Measurements from ENCODE around the gene SMARCD2. TPM values are rescaled to one million over a fixed set of nuclear protein-coding genes. Genes with fewer than 3 reads are reported as not detected.
A peak's percentile ranks its signal among the peaks of the same experiment; 100 is the strongest.

Gene SMARCD2
- total RNA-seq, 4 donors from 2014 or later = 235 to 310 (median 272) TPM

GRCh38 chr17:63838631-63839171, 3.8 kb downstream of the SMARCD2 start:
- intact Hi-C loops (cut with DNase I; ENCODE audit: low total_unique reads) = no loop called here
- peak; percentile 96 to 99 for DNase-seq (ENCODE audit: low spot score in 2 of 2)
- H3K4me3 ChIP-seq (ENCODE audit: low read depth, poor library complexity, severe bottlenecking) = no peak overlapping the region
- 13 to 29% methylated on average over 7 of the region's 7 CpGs for WGBS, 2 donors
- no peak for TF ChIP-seq CTCF (IDR thresholded peaks at IDR 0.05)
- no peak for TF ChIP-seq POLR2A (IDR thresholded peaks at IDR 0.05)

- no peak overlapping the region for H3K4me3 ChIP-seq (ENCODE audit: low read depth, poor library complexity, severe bottlenecking)
- no peak for TF ChIP-seq POLR2A (IDR thresholded peaks at IDR 0.05)
- TF ChIP-seq CTCF (IDR thresholded peaks at IDR 0.05) = no peak
- 53 to 56% methylated on average over 4 to 5 of the region's 5 CpGs for WGBS, 2 donors
- intact Hi-C loops (cut with DNase I; ENCODE audit: low total_unique reads) = no loop called here
- no peak for DNase-seq (ENCODE audit: low spot score in 2 of 2)
Observed at GRCh38 chr17:63837962-63838600, 4.4 kb downstream of the SMARCD2 start.

GRCh38 chr17:63837480-63837879, 5.0 kb downstream of the SMARCD2 start:
- no peak overlapping the region for H3K4me3 ChIP-seq (ENCODE audit: low read depth, poor library complexity, severe bottlenecking)
- 68 to 72% methylated on average over 9 to 11 of the region's 12 CpGs for WGBS, 2 donors
- intact Hi-C loops (cut with DNase I; ENCODE audit: low total_unique reads) = no loop called here
- no peak for DNase-seq (ENCODE audit: low spot score in 2 of 2)
- TF ChIP-seq POLR2A (IDR thresholded peaks at IDR 0.05) (no peak), CTCF (IDR thresholded peaks at IDR 0.05) (no peak)

GRCh38 chr17:63836811-63837210, 5.7 kb downstream of the SMARCD2 start:
- 94 to 97% methylated on average over 7 of the region's 7 CpGs for WGBS, 2 donors
- no peak for DNase-seq (ENCODE audit: low spot score in 2 of 2)
- intact Hi-C loops (cut with DNase I; ENCODE audit: low total_unique reads) = no loop called here
- no peak for TF ChIP-seq CTCF (IDR thresholded peaks at IDR 0.05)
- TF ChIP-seq POLR2A (IDR thresholded peaks at IDR 0.05) = no peak
- H3K4me3 ChIP-seq (ENCODE audit: low read depth, poor library complexity, severe bottlenecking) = no peak overlapping the region

GRCh38 chr17:63835167-63835720, 7.2 kb downstream of the SMARCD2 start:
- TF ChIP-seq CTCF (IDR thresholded peaks at IDR 0.05) (no peak), POLR2A (IDR thresholded peaks at IDR 0.05) (no peak)
- DNase-seq (ENCODE audit: low spot score in 2 of 2) = no peak
- no peak overlapping the region for H3K4me3 ChIP-seq (ENCODE audit: low read depth, poor library complexity, severe bottlenecking)
- WGBS, 2 donors = 85 to 87% methylated on average over 9 of the region's 9 CpGs
- intact Hi-C loops (cut with DNase I; ENCODE audit: low total_unique reads) = no loop called here
